ENCODE results near the gene FOXK1.
A peak's percentile ranks its signal among the peaks of the same experiment; 100 is the strongest.

FOXK1 gene

DNA sequence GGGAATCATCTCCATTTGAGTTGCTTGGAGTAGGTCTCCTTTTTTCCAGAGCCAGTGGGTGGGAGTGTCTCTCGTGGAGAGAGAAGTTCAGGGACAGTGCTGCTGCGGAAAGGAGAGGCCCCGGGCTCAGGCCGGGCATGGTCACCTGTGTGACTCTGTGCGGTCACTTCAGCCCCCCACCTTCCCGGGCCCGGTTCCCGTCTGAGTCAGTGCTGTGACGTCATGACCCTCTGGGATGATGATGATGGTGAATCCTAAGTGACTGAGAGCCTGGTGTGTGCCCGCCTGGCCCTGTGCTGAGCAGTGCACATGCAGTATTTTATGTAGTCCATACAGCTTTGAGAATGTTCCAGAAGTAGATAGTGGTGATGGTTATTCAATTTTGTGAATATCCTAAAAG lies 60.8 kb downstream of the FOXK1 start:
- DNase-seq (ENCODE audit: low read depth): no peak
- no peak for TF ChIP-seq CTCF (IDR thresholded peaks at IDR 0.05; ENCODE audit: low read depth, low read length, missing control alignments)

GRCh38 chr7:4744391-4745264 lies 62.5 kb downstream of the FOXK1 start:
- TF ChIP-seq CTCF (IDR thresholded peaks at IDR 0.05; ENCODE audit: low read depth, low read length, missing control alignments): no peak
- H3K4me3 ChIP-seq (ENCODE audit: low read depth, low read length): peak overlapping the region; percentile 35; the same call in 1 of the 2 replicates
- no peak for DNase-seq (ENCODE audit: low read depth)

More for the DNA sequence above, 60.8 kb downstream of the FOXK1 start:
- H3K4me3 ChIP-seq (ENCODE audit: low read depth, low read length): no peak overlapping the region

GRCh38 chr7:4745265-4745919 lies 63.3 kb downstream of the FOXK1 start:
- DNase-seq (ENCODE audit: low read depth): no peak
- peak overlapping the region; percentile 47; the same call in 1 of the 2 replicates for H3K4me3 ChIP-seq (ENCODE audit: low read depth, low read length)
- no peak for TF ChIP-seq CTCF (IDR thresholded peaks at IDR 0.05; ENCODE audit: low read depth, low read length, missing control alignments)

DNA sequence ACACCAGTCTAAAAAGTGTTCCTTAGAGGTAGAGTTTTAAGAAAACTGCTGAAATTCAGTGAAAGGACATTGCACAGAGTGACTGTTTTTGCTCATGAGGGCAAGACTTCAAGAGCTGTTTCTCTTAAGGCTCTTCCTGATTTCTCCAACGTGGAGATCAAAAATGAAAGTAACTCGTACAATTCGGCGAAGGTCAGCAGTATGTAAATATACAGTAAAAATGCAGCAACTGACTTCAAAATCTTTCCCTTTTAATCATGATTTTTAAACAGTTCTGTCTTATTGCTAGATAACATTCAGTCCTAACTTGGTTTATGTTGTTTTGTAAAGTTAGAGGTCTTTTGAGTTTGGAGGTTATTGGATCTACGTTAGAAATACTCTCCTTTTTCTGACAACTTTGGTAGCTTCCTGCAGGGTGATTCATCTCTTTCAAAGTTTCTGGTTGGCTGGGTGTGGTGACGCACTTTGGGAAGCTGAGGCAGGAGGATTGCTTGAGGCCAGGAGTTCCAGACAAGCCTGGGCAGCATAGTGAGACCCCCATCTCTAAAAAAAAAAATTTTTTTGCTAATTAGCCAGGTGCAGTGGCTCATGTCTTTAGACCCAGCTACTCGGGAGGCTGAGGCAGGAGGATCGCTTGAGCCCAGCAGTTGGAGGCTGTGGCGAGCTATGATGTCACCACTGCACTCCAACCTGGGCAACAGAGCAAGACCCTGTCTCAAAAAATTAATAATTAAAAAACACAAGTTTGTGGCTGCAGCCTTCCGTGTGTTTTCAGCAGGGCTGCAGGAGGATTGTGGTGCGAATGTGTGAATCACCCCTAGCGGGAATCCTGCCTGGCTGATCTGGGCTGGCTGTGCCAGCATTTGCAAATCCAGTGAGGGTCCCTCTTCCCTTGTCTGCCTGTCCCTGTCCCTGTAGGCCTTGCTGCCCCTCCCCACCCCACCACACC lies 64.2 kb downstream of the FOXK1 start:
- DNase-seq (ENCODE audit: low read depth): no peak
- TF ChIP-seq CTCF (IDR thresholded peaks at IDR 0.05; ENCODE audit: low read depth, low read length, missing control alignments): no peak
- H3K4me3 ChIP-seq (ENCODE audit: low read depth, low read length): peak overlapping the region; percentile 47; the same call in 1 of the 2 replicates

GRCh38 chr7:4747013-4747412 lies 64.9 kb downstream of the FOXK1 start:
- H3K4me3 ChIP-seq (ENCODE audit: low read depth, low read length): no peak overlapping the region
- DNase-seq (ENCODE audit: low read depth): no peak
- TF ChIP-seq CTCF (IDR thresholded peaks at IDR 0.05; ENCODE audit: low read depth, low read length, missing control alignments): no peak

GRCh38 chr7:4747746-4748145 lies 65.7 kb downstream of the FOXK1 start:
- no peak overlapping the region for H3K4me3 ChIP-seq (ENCODE audit: low read depth, low read length)
- no peak for DNase-seq (ENCODE audit: low read depth)
- no peak for TF ChIP-seq CTCF (IDR thresholded peaks at IDR 0.05; ENCODE audit: low read depth, low read length, missing control alignments)
